ENCODE data around the gene LRG1.

The LRG1 gene

GRCh38 chr19:4492337-4493103, 47.3 kb downstream of the LRG1 start:
- DNase-seq: no peak

- DNase-seq: no peak
These were observed 48.4 kb downstream of the LRG1 start for GRCh38 chr19:4491446-4491845.

GRCh38 chr19:4488496-4488895, 51.3 kb downstream of the LRG1 start:
- no peak for DNase-seq

- DNase-seq: no peak
These were observed 52.3 kb downstream of the LRG1 start for GRCh38 chr19:4487572-4487971.
